HCT116 (cell line): ENCODE data around the gene TBATA. TPM values are rescaled to one million over a fixed set of nuclear protein-coding genes. Genes with fewer than 3 reads are reported as not detected.

Source experiments
- ATAC-seq: fragments of 200-7000 bp; cut with Tn5 transposase; 2 replicates; pipeline ENCODE4 v1.9.1; 2020; ENCODE audit warnings: mild to moderate bottlenecking, moderate library complexity
- BruUV-seq: library from RNA; stranded (reverse); fragments of 400-500 nt; replicated peaks from 2 replicates; lab custom pipeline; 2021; lab: Mats Ljungman, UMichigan
- CTCF ChIA-PET: fragments of 300-600 bp; sonication (Branson Sonifier 250); formaldehyde crosslinking; loops from one replicate; lab custom pipeline; 2021; ENCODE audit warnings: antibody characterized with exemption; lab: Charles Lee
- POLR2A ChIA-PET: fragments of 300-600, 350-600 bp; sonication (Branson Sonifier 250); formaldehyde crosslinking; loops from one replicate; lab custom pipeline; 2021; ENCODE audit warnings: antibody characterized with exemption; lab: Charles Lee
- RAD21 ChIA-PET, 2 experiments: fragments of 300-600 bp; sonication (Branson Sonifier 250); formaldehyde crosslinking; loops; one replicate each; lab custom pipeline; 2023; ENCODE audit warnings: low total read pairs in 2 of 2; ENCODE audit not compliant: uncharacterized antibody in 2 of 2, unreplicated experiment in 2 of 2, low non-redundant PET in 1 of 2; lab: Charles Lee
- DNase-seq: peaks from one replicate; pipeline ENCODE4 v3.0.0-alpha.2; 2010; ENCODE audit warnings: low read depth, low spot score
- H2AFZ ChIP-seq: fragments of 200-600 bp; shearing (Covaris generic), sonication (generic); 2 replicates; pipeline ENCODE4 v1.6.1; 2017; ENCODE audit warnings: low read depth, mixed run types, mixed read lengths, antibody characterized with exemption, low read length; ENCODE audit not compliant: poor library complexity, severe bottlenecking
- H3K27ac ChIP-seq: 2 replicates; pipeline ENCODE4 v1.5.1; 2012; ENCODE audit warnings: low read depth, low read length
- H3K27me3 ChIP-seq: fragments of 200-600 bp; sonication (generic); 2 replicates; pipeline ENCODE4 v1.6.1; 2016; ENCODE audit warnings: mixed run types, low read length, mixed read lengths; ENCODE audit not compliant: insufficient read depth
- H3K36me3 ChIP-seq, 2 experiments: fragments of 200-500 bp in 1 of 2; fragments of 200-600 bp in 1 of 2; sonication (Bioruptor generic) in 1 of 2; sonication (generic) in 1 of 2; 2 replicates each; pipeline versions ENCODE4 v1.5.1 to v1.6.1; 2014 to 2016; ENCODE audit warnings: low read length in 2 of 2, inconsistent platforms in 1 of 2, mixed read lengths in 1 of 2, mixed run types in 1 of 2; ENCODE audit not compliant: insufficient read depth in 2 of 2, control insufficient read depth in 1 of 2
- H3K4me1 ChIP-seq, 2 experiments: fragments of 200-600 bp in 1 of 2; sonication (generic) in 1 of 2; 2 replicates each; pipeline versions ENCODE4 v1.5.1 to v1.6.1; 2012 to 2017; ENCODE audit warnings: low read length in 2 of 2, inconsistent platforms in 1 of 2, mild to moderate bottlenecking in 1 of 2, mixed read lengths in 1 of 2, mixed run types in 1 of 2, moderate library complexity in 1 of 2; ENCODE audit not compliant: insufficient read depth in 2 of 2, control insufficient read depth in 1 of 2
- H3K4me2 ChIP-seq: fragments of 200-600 bp; sonication (generic); 2 replicates; pipeline ENCODE4 v1.6.1; 2017; ENCODE audit warnings: mixed run types, low read length, mixed read lengths
- H3K4me3 ChIP-seq, 2 experiments: fragments of 200-600 bp in 1 of 2; sonication (generic) in 1 of 2; replicated peaks in 1 of 2; 2 replicates each; pipeline ENCODE4 v1.5.1; 2011 to 2016; ENCODE audit warnings: low read length in 2 of 2, control low read depth in 1 of 2, low read depth in 1 of 2, mild to moderate bottlenecking in 1 of 2, mixed read lengths in 1 of 2, mixed run types in 1 of 2
- H3K79me2 ChIP-seq: fragments of 200-600 bp; sonication (generic); 2 replicates; pipeline ENCODE4 v1.6.1; 2017; ENCODE audit warnings: mild to moderate bottlenecking, mixed run types, low read length, moderate library complexity, mixed read lengths; ENCODE audit not compliant: insufficient read depth
- H3K9ac ChIP-seq: fragments of 200-600 bp; sonication (generic); 2 replicates; pipeline ENCODE4 v1.6.1; 2016; ENCODE audit warnings: low read length, mixed read lengths
- H3K9me2 ChIP-seq: fragments of 200-600 bp; sonication (generic), shearing (Covaris generic); 2 replicates; pipeline ENCODE4 v1.6.1; 2017; ENCODE audit warnings: mixed run types, mild to moderate bottlenecking, moderate library complexity; ENCODE audit not compliant: insufficient read depth
- H3K9me3 ChIP-seq, 2 experiments: fragments of 200-500 bp in 1 of 2; fragments of 200-600 bp in 1 of 2; sonication (Bioruptor generic) in 1 of 2; sonication (generic) in 1 of 2; 2 replicates each; pipeline ENCODE4 v1.6.1; 2014 to 2017; ENCODE audit warnings: low read length in 2 of 2, mixed read lengths in 2 of 2, inconsistent platforms in 1 of 2, low read depth in 1 of 2, mild to moderate bottlenecking in 1 of 2, mixed run types in 1 of 2, moderate library complexity in 1 of 2; ENCODE audit not compliant: control insufficient read depth in 1 of 2, insufficient read depth in 1 of 2
- H4K20me1 ChIP-seq: fragments of 200-600 bp; sonication (generic), shearing (Covaris generic); 2 replicates; pipeline ENCODE4 v1.6.1; 2017; ENCODE audit warnings: mixed run types, mild to moderate bottlenecking, moderate library complexity; ENCODE audit not compliant: insufficient read depth
- CBX3 ChIP-seq: IDR thresholded peaks from 2 replicates; pipeline ENCODE4 v1.6.1; 2012; ENCODE audit warnings: low read depth
- CEBPB ChIP-seq: IDR thresholded peaks from 2 replicates; pipeline ENCODE4 v1.6.1; 2012; ENCODE audit warnings: low read depth
- EGR1 ChIP-seq: IDR thresholded peaks from 2 replicates; pipeline ENCODE4 v1.6.1; 2012; ENCODE audit warnings: low read depth
- EZH2 ChIP-seq: fragments of 200-600 bp; sonication (generic); IDR thresholded peaks from 2 replicates; pipeline ENCODE4 v1.6.1; 2017; ENCODE audit warnings: antibody characterized with exemption, mixed run types
- EZH2phosphoT487 ChIP-seq: fragments of 200-600 bp; IDR thresholded peaks from 2 replicates; pipeline ENCODE4 v1.6.1; 2018; ENCODE audit warnings: antibody characterized with exemption, borderline replicate concordance
- JUND ChIP-seq: IDR thresholded peaks from 2 replicates; pipeline ENCODE4 v1.6.1; 2012
- MAX ChIP-seq: IDR thresholded peaks from 2 replicates; pipeline ENCODE4 v1.6.1; 2012
- POLR2A ChIP-seq: IDR thresholded peaks from 2 replicates; pipeline ENCODE4 v1.7.0; 2011; ENCODE audit warnings: borderline replicate concordance; ENCODE audit not compliant: insufficient read depth, insufficient read length; ENCODE audit errors: extremely low read depth
- POLR2AphosphoS5 ChIP-seq: IDR thresholded peaks from 2 replicates; pipeline ENCODE4 v1.6.1; 2011; ENCODE audit warnings: mild to moderate bottlenecking, low read depth, low read length, moderate library complexity
- RAD21 ChIP-seq: IDR thresholded peaks from 2 replicates; pipeline ENCODE4 v1.6.1; 2012; ENCODE audit warnings: low read depth, mild to moderate bottlenecking
- SP1 ChIP-seq: IDR thresholded peaks from 2 replicates; pipeline ENCODE4 v1.6.1; 2012; ENCODE audit warnings: low read depth
- SRF ChIP-seq: IDR thresholded peaks from 2 replicates; pipeline ENCODE4 v1.6.1; 2012; ENCODE audit warnings: low read depth
- TCF7L2 ChIP-seq: IDR thresholded peaks from 2 replicates; pipeline ENCODE4 v1.7.0; 2011; ENCODE audit warnings: borderline replicate concordance, inconsistent platforms; ENCODE audit not compliant: insufficient read depth, insufficient read length; ENCODE audit errors: extremely low read depth
- YY1 ChIP-seq: IDR thresholded peaks from 2 replicates; pipeline ENCODE4 v1.6.1; 2011; ENCODE audit warnings: low read length, low read depth, moderate library complexity, mild to moderate bottlenecking; ENCODE audit not compliant: insufficient replicate concordance; ENCODE audit errors: extremely low read depth
- ZNF274 ChIP-seq: fragments of 200-500 bp; sonication (Bioruptor generic); IDR thresholded peaks from 2 replicates; pipeline ENCODE4 v1.6.1; 2014; ENCODE audit warnings: mild to moderate bottlenecking, low read depth, low read length, inconsistent platforms
- intact Hi-C: fragments of 100-400 bp; cut with micrococcal nuclease; formaldehyde crosslinking; loops from 2 replicates; pipeline ENCODE4 v1.10.0; 2022
- total RNA-seq: library from RNA; stranded (reverse); gene quantifications from one replicate; pipeline ENCODE4 v1.2.1, GENCODE V29; 2021; ENCODE audit not compliant: unreplicated experiment
- TF ChIP-seq, protein P1 (sequence below): IDR thresholded peaks from 2 replicates; pipeline ENCODE4 v1.6.1; 2011; ENCODE audit warnings: mild to moderate bottlenecking, low read length, moderate library complexity; ENCODE audit not compliant: insufficient replicate concordance; ENCODE audit errors: extremely low read depth
- TF ChIP-seq, protein P2 (sequence below): IDR thresholded peaks from 2 replicates; pipeline ENCODE4 v1.6.1; 2012
- TF ChIP-seq, protein P3 (sequence below), 3 experiments: fragments of 200-600 bp in 1 of 3; sonication (generic) in 1 of 3; IDR thresholded peaks in 2 of 3; conservative IDR thresholded peaks in 1 of 3; 2 replicates each; pipeline ENCODE4 v1.5.1; 2012 to 2017; ENCODE audit warnings: low read depth in 2 of 3, low read length in 2 of 3, antibody characterized with exemption in 1 of 3, borderline replicate concordance in 1 of 3, control low read depth in 1 of 3, mild to moderate bottlenecking in 1 of 3, mixed read lengths in 1 of 3, mixed run types in 1 of 3, moderate library complexity in 1 of 3; ENCODE audit not compliant: insufficient read depth in 1 of 3

TBATA gene
- total RNA-seq, 1 experiment from 2014 or later: not detected

DNA sequence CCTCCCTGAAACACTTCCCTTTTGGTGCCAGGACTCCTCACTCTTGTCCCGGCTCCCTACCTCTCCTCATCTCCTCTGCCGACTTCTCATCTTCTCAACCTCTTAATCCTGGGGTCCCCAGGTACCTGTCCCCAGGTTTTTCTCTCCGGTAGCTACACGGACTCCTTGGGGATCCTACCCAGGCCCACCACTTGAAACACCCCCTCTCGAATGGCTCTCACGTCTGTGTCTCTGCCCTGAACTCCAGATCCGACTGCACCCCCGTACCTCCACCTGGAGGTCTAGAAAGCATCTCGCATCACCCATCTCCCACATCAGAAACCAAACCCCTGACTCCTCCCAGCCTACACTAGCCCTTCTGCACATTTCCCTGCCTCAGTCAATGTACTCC, 4.8 kb downstream of the TBATA start:
- Histone ChIP-seq H3K9me2 (no peaks in the 10 kb centered on the region), H2AFZ (no peak overlapping the region), H3K4me2 (no peak overlapping the region), H3K79me2 (no peaks in the 10 kb centered on the region), H3K27me3 (no peaks in the 10 kb centered on the region), H4K20me1 (no peaks in the 10 kb centered on the region), H3K27ac (no peak overlapping the region), H3K36me3 (no peaks in the 10 kb centered on the region), H3K9ac (no peak overlapping the region), H3K9me3 (no peaks in the 10 kb centered on the region), H3K4me3 (no peak overlapping the region), H3K4me1 (peaks cover 0 to 24% of the 10 kb centered on the region in 2 experiments; a peak in 2 of 4 replicates)
- no TSS peak for BruUV-seq
- intact Hi-C loops: no loop called here
- no peak for TF ChIP-seq SRF
- no peak for TF ChIP-seq ZNF274
- no peak for TF ChIP-seq SP1
- no peak for TF ChIP-seq EGR1
- no peak for TF ChIP-seq MAX
- TF ChIP-seq POLR2AphosphoS5: no peak
- no peak for TF ChIP-seq JUND
- TF ChIP-seq CEBPB: no peak
- no peak for TF ChIP-seq EZH2
- no peak for TF ChIP-seq YY1
- TF ChIP-seq RAD21: no peak
- TF ChIP-seq POLR2A: no peak
- no peak for TF ChIP-seq EZH2phosphoT487
- TF ChIP-seq, protein P1, sequence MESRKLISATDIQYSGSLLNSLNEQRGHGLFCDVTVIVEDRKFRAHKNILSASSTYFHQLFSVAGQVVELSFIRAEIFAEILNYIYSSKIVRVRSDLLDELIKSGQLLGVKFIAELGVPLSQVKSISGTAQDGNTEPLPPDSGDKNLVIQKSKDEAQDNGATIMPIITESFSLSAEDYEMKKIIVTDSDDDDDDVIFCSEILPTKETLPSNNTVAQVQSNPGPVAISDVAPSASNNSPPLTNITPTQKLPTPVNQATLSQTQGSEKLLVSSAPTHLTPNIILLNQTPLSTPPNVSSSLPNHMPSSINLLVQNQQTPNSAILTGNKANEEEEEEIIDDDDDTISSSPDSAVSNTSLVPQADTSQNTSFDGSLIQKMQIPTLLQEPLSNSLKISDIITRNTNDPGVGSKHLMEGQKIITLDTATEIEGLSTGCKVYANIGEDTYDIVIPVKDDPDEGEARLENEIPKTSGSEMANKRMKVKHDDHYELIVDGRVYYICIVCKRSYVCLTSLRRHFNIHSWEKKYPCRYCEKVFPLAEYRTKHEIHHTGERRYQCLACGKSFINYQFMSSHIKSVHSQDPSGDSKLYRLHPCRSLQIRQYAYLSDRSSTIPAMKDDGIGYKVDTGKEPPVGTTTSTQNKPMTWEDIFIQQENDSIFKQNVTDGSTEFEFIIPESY: no peak
- no peak for TF ChIP-seq TCF7L2
- TF ChIP-seq, protein P2, sequence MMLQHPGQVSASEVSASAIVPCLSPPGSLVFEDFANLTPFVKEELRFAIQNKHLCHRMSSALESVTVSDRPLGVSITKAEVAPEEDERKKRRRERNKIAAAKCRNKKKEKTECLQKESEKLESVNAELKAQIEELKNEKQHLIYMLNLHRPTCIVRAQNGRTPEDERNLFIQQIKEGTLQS: no peak
- TF ChIP-seq, protein P3, sequence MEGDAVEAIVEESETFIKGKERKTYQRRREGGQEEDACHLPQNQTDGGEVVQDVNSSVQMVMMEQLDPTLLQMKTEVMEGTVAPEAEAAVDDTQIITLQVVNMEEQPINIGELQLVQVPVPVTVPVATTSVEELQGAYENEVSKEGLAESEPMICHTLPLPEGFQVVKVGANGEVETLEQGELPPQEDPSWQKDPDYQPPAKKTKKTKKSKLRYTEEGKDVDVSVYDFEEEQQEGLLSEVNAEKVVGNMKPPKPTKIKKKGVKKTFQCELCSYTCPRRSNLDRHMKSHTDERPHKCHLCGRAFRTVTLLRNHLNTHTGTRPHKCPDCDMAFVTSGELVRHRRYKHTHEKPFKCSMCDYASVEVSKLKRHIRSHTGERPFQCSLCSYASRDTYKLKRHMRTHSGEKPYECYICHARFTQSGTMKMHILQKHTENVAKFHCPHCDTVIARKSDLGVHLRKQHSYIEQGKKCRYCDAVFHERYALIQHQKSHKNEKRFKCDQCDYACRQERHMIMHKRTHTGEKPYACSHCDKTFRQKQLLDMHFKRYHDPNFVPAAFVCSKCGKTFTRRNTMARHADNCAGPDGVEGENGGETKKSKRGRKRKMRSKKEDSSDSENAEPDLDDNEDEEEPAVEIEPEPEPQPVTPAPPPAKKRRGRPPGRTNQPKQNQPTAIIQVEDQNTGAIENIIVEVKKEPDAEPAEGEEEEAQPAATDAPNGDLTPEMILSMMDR (IDR thresholded peaks at IDR 0.05 in 2 of 3, conservative IDR thresholded peaks at IDR 0.05 in 1 of 3; ENCODE audit: borderline replicate concordance in 1 of 3, insufficient read depth in 1 of 3, low read depth in 2 of 3, low read length in 2 of 3): no peak
- no peak for TF ChIP-seq CBX3
- ChIA-PET POLR2A (no interaction called here), CTCF (no interaction called here), RAD21 (no interaction called here)
- DNase-seq (no peak), ATAC-seq (no peak)
